ENCODE measurements around the gene PSMG4. TPM values are rescaled to one million over a fixed set of nuclear protein-coding genes. Genes with fewer than 3 reads are reported as not detected.

The PSMG4 gene
- total and polyA plus RNA-seq, 9 of the 15 experiments (the other 6 are each of a cell fraction or from before 2014, with no cell fraction given), result 12.9 to 185 (median 52.0) TPM

- peaks cover 33 to 44% of the 10 kb centered on the region in 2 experiments for H3K4me1 ChIP-seq (replicated peaks in 1 of 2; ENCODE audit: control insufficient read depth in 2 of 2, insufficient read depth in 2 of 2, low read length in 2 of 2)
- H3K9me3 ChIP-seq (replicated peaks; ENCODE audit: control insufficient read depth, insufficient read depth, low read depth, low read length), result no peaks in the 10 kb centered on the region
- no peaks in the 10 kb centered on the region for H3K36me3 ChIP-seq (ENCODE audit: control insufficient read depth, insufficient read depth, low read length)
- DNase-seq (ENCODE audit: extremely low read depth in 1 of 4, low spot score in 3 of 4) (no peak), FAIRE-seq (peak; percentile 44), ATAC-seq (no peak)
- peak overlapping the region; percentile 47 for H3K4me2 ChIP-seq (ENCODE audit: insufficient read depth, low read length)
- POLR2A ChIA-PET, result interaction anchor here (0.7 to 2.4 kb wide), 11 partner anchors 9 to 112 kb away, joined by 3 to 9 read pairs (median 4); no protein-coding TSS in a partner anchor
- H3K9me1 ChIP-seq (ENCODE audit: control insufficient read depth, insufficient read depth, low read length), result no peaks in the 10 kb centered on the region
- H2AFZ ChIP-seq (ENCODE audit: low read depth, low read length), result peak overlapping the region; percentile 37; the same call in 1 of the 2 replicates
- CTCF ChIA-PET (ENCODE audit: low intra/inter-chr PET ratio), result no interaction called here
- no TSS peak for BruUV-seq (replicated peaks)
- 69% methylated on average over 6 of the region's 6 CpGs for WGBS (ENCODE audit: insufficient coverage, low coverage, missing lambda C conversion rate)
- intact Hi-C loops (cut with micrococcal nuclease) (no loop called here), in situ Hi-C loops (cut with MboI) (no loop called here)
- no peaks in the 10 kb centered on the region for H3K79me2 ChIP-seq (ENCODE audit: control insufficient read depth, insufficient read depth, low read length)
- no peaks in the 10 kb centered on the region for H3K27me3 ChIP-seq (ENCODE audit: control insufficient read depth in 2 of 2, insufficient read depth in 2 of 2, low read length in 2 of 2)
- H3K27ac ChIP-seq (ENCODE audit: extremely low read depth, low read depth, low read length), result 0 out of 3 replicates have a peak overlapping the region, but pooled peaks have one; percentile 31
- no peak overlapping the region for H3K4me3 ChIP-seq
- no peaks in the 10 kb centered on the region for H4K20me1 ChIP-seq (replicated peaks; ENCODE audit: control insufficient read depth, insufficient read depth, low read length)
- 0 out of 4 replicates have a peak overlapping the region, but pooled peaks of 1 of the 2 experiments have one; percentile 17 for H3K9ac ChIP-seq (ENCODE audit: insufficient read depth in 1 of 2, low read depth in 2 of 2, low read length in 2 of 2)
- TF ChIP-seq ZKSCAN1 (IDR thresholded peaks at IDR 0.05; ENCODE audit: low read depth, low read length) (peak; percentile 95), RERE (CRISPR knock-in tag; IDR thresholded peaks at IDR 0.05; ENCODE audit: borderline replicate concordance) (no peak), AFF4 (CRISPR knock-in tag; IDR thresholded peaks at IDR 0.05) (0 out of 2 replicates have a peak, but pooled peaks have one; percentile 63), WHSC1 (IDR thresholded peaks at IDR 0.05; ENCODE audit: low read length) (no peak), BRD4 (IDR thresholded peaks at IDR 0.05) (0 out of 2 replicates have a peak, but pooled peaks have one; percentile 21), ZEB2 (IDR thresholded peaks at IDR 0.05) (no peak), NR2C2 (CRISPR knock-in tag; IDR thresholded peaks at IDR 0.05) (no peak), NR2C2 (tag; IDR thresholded peaks at IDR 0.05) (0 out of 2 replicates have a peak, but pooled peaks have one; percentile 1), NRF1 (conservative IDR thresholded peaks at IDR 0.05 in 1 of 2, IDR thresholded peaks at IDR 0.05 in 1 of 2) (peak in 1 of 2 experiments; percentile 29; a peak in 2 of 4 replicates)
Observed at GRCh38 chr6:3212261-3212660, 46.5 kb upstream of the PSMG4 start.
